ENCODE measurements around the gene ZKSCAN5. TPM values are rescaled to one million over a fixed set of nuclear protein-coding genes. Genes with fewer than 3 reads are reported as not detected.

ZKSCAN5 gene
- polyA plus RNA-seq, 1 donor (not counting 4 experiments of a cell fraction or from before 2014, with no cell fraction given), result 8.4 TPM

DNA sequence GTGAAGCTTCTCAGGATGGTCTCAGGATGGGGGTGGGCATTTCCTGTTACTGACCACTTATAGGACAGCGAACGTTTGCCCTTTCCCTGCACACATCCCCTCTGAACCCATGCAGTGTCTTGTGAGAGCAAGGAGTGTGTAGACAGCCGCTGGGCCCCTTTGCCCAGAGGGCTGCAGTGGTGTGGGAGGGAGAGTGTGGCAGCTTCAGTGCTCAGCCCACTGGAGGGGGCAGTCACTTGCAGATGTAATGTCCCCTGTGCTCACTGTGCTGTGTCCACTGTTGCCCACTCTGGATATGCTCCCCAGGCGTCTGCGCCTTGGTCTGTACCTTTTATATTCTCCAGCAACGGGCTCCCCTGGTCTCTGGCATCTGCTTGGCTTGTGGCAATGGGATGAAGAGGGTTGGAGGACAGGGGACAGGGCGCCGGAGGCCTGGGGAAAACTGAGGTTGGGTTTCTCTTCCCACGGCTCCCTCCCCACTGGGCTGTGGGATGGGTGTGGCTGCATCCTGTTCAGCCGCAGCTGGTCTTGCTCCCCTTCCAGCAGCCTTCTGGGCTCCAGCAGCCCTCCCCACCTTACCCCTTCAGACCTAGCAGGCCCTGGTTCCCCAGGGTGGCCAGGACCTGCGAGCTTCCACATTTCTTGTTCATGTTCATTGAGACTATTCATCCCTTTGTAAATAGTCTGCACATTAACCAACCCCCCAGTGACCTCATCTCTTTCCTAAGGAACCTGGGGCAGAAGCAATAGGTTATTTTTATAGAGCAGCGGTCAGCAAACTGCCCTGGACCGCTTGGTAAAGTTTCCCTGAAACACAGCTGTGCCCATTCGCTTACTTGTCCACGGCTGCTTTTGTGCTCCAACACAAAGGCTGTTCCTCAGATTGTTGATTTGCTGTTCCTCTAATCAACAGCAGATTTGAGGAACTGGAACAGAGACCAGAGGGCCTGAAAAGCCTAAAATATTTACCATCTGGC is 25.7 kb upstream of the ZKSCAN5 start:
- Histone ChIP-seq H3K27ac (ENCODE audit: control insufficient read depth, insufficient read depth, low read length) (no peak overlapping the region), H3K27me3 (ENCODE audit: control insufficient read depth, extremely low read depth, insufficient read depth, low read length) (no peaks in the 10 kb centered on the region), H3K79me2 (ENCODE audit: control insufficient read depth, insufficient read depth, low read length) (peaks cover 49% of the 10 kb centered on the region), H3K4me3 (ENCODE audit: control insufficient read depth in 2 of 3, extremely low read depth in 1 of 3, insufficient read depth in 2 of 3, low read depth in 1 of 3, low read length in 3 of 3) (no peak overlapping the region), H3K9me1 (ENCODE audit: control insufficient read depth, extremely low read depth, insufficient read depth, low read length) (no peaks in the 10 kb centered on the region), H3K4me1 (ENCODE audit: control insufficient read depth, extremely low read depth, insufficient read depth, low read length) (peaks cover 2% of the 10 kb centered on the region), H4K20me1 (ENCODE audit: control insufficient read depth, extremely low read depth, insufficient read depth, low read length) (no peaks in the 10 kb centered on the region), H3K9ac (ENCODE audit: control insufficient read depth, extremely low read depth, insufficient read depth, low read length) (no peak overlapping the region), H3K4me2 (ENCODE audit: control insufficient read depth, extremely low read depth, insufficient read depth, low read depth, low read length) (no peak overlapping the region), H3K36me3 (ENCODE audit: control insufficient read depth in 2 of 2, extremely low read depth in 1 of 2, insufficient read depth in 2 of 2, low read length in 2 of 2) (peaks cover 8 to 14% of the 10 kb centered on the region in 2 experiments), H2AFZ (ENCODE audit: control insufficient read depth, low read length) (no peak overlapping the region), H3K9me3 (ENCODE audit: control insufficient read depth, low read depth, low read length) (no peaks in the 10 kb centered on the region)
- FAIRE-seq, result no peak
- dilution Hi-C loops (cut with MboI; ENCODE audit: extremely low pct_ligation_motif_present, low sequenced_read_pairs), result no loop called here
- no peak for TF ChIP-seq EZH2 (IDR thresholded peaks at IDR 0.05; ENCODE audit: low read length)
- TF ChIP-seq, protein P1, sequence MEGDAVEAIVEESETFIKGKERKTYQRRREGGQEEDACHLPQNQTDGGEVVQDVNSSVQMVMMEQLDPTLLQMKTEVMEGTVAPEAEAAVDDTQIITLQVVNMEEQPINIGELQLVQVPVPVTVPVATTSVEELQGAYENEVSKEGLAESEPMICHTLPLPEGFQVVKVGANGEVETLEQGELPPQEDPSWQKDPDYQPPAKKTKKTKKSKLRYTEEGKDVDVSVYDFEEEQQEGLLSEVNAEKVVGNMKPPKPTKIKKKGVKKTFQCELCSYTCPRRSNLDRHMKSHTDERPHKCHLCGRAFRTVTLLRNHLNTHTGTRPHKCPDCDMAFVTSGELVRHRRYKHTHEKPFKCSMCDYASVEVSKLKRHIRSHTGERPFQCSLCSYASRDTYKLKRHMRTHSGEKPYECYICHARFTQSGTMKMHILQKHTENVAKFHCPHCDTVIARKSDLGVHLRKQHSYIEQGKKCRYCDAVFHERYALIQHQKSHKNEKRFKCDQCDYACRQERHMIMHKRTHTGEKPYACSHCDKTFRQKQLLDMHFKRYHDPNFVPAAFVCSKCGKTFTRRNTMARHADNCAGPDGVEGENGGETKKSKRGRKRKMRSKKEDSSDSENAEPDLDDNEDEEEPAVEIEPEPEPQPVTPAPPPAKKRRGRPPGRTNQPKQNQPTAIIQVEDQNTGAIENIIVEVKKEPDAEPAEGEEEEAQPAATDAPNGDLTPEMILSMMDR (optimal IDR thresholded peaks at IDR 0.05 in 1 of 3, IDR thresholded peaks at IDR 0.05 in 1 of 3, conservative IDR thresholded peaks at IDR 0.05 in 1 of 3; ENCODE audit: extremely low read depth in 1 of 3, insufficient read depth in 2 of 3, low read length in 3 of 3), result no peak
- no peak for DNase-seq (ENCODE audit: low read depth, low spot score)

DNA sequence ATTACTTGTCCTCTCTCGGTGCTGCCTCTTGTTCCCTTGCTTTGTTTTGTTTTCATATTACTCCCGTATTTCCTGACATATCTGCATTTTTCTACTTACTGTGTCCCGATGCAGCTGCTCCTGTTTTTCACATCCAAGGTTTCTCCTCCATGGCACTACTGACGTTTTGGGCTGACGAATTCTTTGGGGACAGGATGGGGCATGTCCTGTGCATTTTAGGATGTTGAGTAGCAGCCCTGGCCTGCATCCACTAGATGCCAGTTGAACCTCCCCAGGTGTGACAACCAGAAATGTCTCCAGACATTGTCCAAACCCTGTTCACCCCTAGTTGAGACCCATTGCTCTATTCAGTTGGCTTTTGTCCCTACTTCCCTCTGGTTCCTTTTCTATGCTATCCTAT is 19.4 kb upstream of the ZKSCAN5 start:
- Histone ChIP-seq H3K27me3 (ENCODE audit: control insufficient read depth, extremely low read depth, insufficient read depth, low read length) (no peaks in the 10 kb centered on the region), H2AFZ (ENCODE audit: control insufficient read depth, low read length) (no peak overlapping the region), H3K4me2 (ENCODE audit: control insufficient read depth, extremely low read depth, insufficient read depth, low read depth, low read length) (peak overlapping the region; percentile 42), H3K4me3 (ENCODE audit: control insufficient read depth in 2 of 3, extremely low read depth in 1 of 3, insufficient read depth in 2 of 3, low read depth in 1 of 3, low read length in 3 of 3) (no peak overlapping the region), H3K9ac (ENCODE audit: control insufficient read depth, extremely low read depth, insufficient read depth, low read length) (peak overlapping the region; percentile 30), H3K79me2 (ENCODE audit: control insufficient read depth, insufficient read depth, low read length) (no peaks in the 10 kb centered on the region), H3K9me3 (ENCODE audit: control insufficient read depth, low read depth, low read length) (no peaks in the 10 kb centered on the region), H3K9me1 (ENCODE audit: control insufficient read depth, extremely low read depth, insufficient read depth, low read length) (no peaks in the 10 kb centered on the region), H3K27ac (ENCODE audit: control insufficient read depth, insufficient read depth, low read length) (peak overlapping the region; percentile 62), H3K36me3 (ENCODE audit: control insufficient read depth in 2 of 2, extremely low read depth in 1 of 2, insufficient read depth in 2 of 2, low read length in 2 of 2) (peaks cover 3 to 16% of the 10 kb centered on the region in 2 experiments), H4K20me1 (ENCODE audit: control insufficient read depth, extremely low read depth, insufficient read depth, low read length) (no peaks in the 10 kb centered on the region), H3K4me1 (ENCODE audit: control insufficient read depth, extremely low read depth, insufficient read depth, low read length) (peaks cover 11% of the 10 kb centered on the region)
- FAIRE-seq (peak; percentile 39), DNase-seq (ENCODE audit: low read depth, low spot score) (no peak)
- dilution Hi-C loops (cut with MboI; ENCODE audit: extremely low pct_ligation_motif_present, low sequenced_read_pairs), result no loop called here
- TF ChIP-seq, protein P1 (optimal IDR thresholded peaks at IDR 0.05 in 1 of 3, IDR thresholded peaks at IDR 0.05 in 1 of 3, conservative IDR thresholded peaks at IDR 0.05 in 1 of 3; ENCODE audit: extremely low read depth in 1 of 3, insufficient read depth in 2 of 3, low read length in 3 of 3), result no peak
- TF ChIP-seq EZH2 (IDR thresholded peaks at IDR 0.05; ENCODE audit: low read length), result no peak
